Neural crest cell (in vitro differentiated cells): ENCODE data around the gene FBXO46. TPM values are rescaled to one million over a fixed set of nuclear protein-coding genes. Genes with fewer than 3 reads are reported as not detected.

Experiments
- DNase-seq: peaks from one replicate; pipeline ENCODE4 v3.0.0; 2021; ENCODE audit warnings: low read depth, mixed read lengths, low spot score
- H3K27ac Mint-ChIP-seq: one replicate; pipeline ENCODE4 v1.8.0; 2021; ENCODE audit warnings: mild to moderate bottlenecking, mixed read lengths; ENCODE audit not compliant: unreplicated experiment
- H3K27me3 Mint-ChIP-seq: 2 replicates; pipeline ENCODE4 v1.8.0; 2021; ENCODE audit warnings: low read depth, mild to moderate bottlenecking, mixed read lengths
- H3K36me3 Mint-ChIP-seq: 2 replicates; pipeline ENCODE4 v1.8.0; 2021; ENCODE audit warnings: low read depth, mild to moderate bottlenecking, mixed read lengths
- H3K4me1 Mint-ChIP-seq: 2 replicates; pipeline ENCODE4 v1.8.0; 2021; ENCODE audit warnings: mixed read lengths
- H3K4me3 Mint-ChIP-seq: one replicate; pipeline ENCODE4 v1.8.0; 2021; ENCODE audit warnings: mild to moderate bottlenecking, mixed read lengths
- H3K9me3 Mint-ChIP-seq: 2 replicates; pipeline ENCODE4 v1.8.0; 2021; ENCODE audit warnings: mixed read lengths
- CTCF ChIP-seq: fragments of 200-600 bp; sonication (generic); conservative IDR thresholded peaks from 2 replicates; pipeline ENCODE4 v1.5.0; 2021; ENCODE audit warnings: antibody characterized with exemption, mild to moderate bottlenecking
- total RNA-seq: library from RNA; stranded (reverse); gene quantifications from 2 replicates; pipeline ENCODE4 v1.2.1, GENCODE V29; 2021

The FBXO46 gene
- total RNA-seq, 1 donor from 2014 or later, result 27.2 TPM

GRCh38 chr19:45771311-45771933 is 40.7 kb upstream of the FBXO46 start:
- Mint-ChIP-seq H3K27ac (peak overlapping the region; percentile 96), H3K36me3 (peaks cover 10% of the 10 kb centered on the region), H3K4me3 (peak overlapping the region; percentile 83), H3K9me3 (no peaks in the 10 kb centered on the region), H3K4me1 (peaks cover 27% of the 10 kb centered on the region), H3K27me3 (peaks cover 26% of the 10 kb centered on the region)
- DNase-seq, result no peak
- TF ChIP-seq CTCF, result no peak

GRCh38 chr19:45770192-45771101 is 39.8 kb upstream of the FBXO46 start:
- DNase-seq, result peak; percentile 95
- no peaks in the 10 kb centered on the region for H3K9me3 Mint-ChIP-seq
- peaks cover 27% of the 10 kb centered on the region for H3K4me1 Mint-ChIP-seq
- peak; percentile 98 for TF ChIP-seq CTCF
- peak overlapping the region; percentile 98 for H3K4me3 Mint-ChIP-seq
- peaks cover 26% of the 10 kb centered on the region for H3K27me3 Mint-ChIP-seq
- H3K27ac Mint-ChIP-seq, result peak overlapping the region; percentile 97
- H3K36me3 Mint-ChIP-seq, result peaks cover 10% of the 10 kb centered on the region

- Mint-ChIP-seq H3K27me3 (peaks cover 29% of the 10 kb centered on the region), H3K4me1 (peaks cover 31% of the 10 kb centered on the region), H3K9me3 (no peaks in the 10 kb centered on the region), H3K36me3 (peaks cover 10% of the 10 kb centered on the region), H3K27ac (peak overlapping the region; percentile 96), H3K4me3 (peak overlapping the region; percentile 98)
- no peak for TF ChIP-seq CTCF
- no peak for DNase-seq
These were observed 39.1 kb upstream of the FBXO46 start for GRCh38 chr19:45769821-45770191.

GRCh38 chr19:45768984-45769782 is 38.5 kb upstream of the FBXO46 start, which contains the start of gene SIX5:
Gene SIX5 (minus strand): TSS chr19:45769252. CDS start chr19:45768844, 408 bp downstream.
- H3K27me3 Mint-ChIP-seq, result peaks cover 30% of the 10 kb centered on the region
- peak within 1 kb of the TSS; percentile 98 for H3K4me3 Mint-ChIP-seq
- H3K4me1 Mint-ChIP-seq, result peaks cover 35% of the 10 kb centered on the region
- peak; percentile 96 for DNase-seq
- peak within 1 kb of the TSS; percentile 100 for H3K27ac Mint-ChIP-seq
- no peak for TF ChIP-seq CTCF
- H3K36me3 Mint-ChIP-seq, result peaks cover 10% of the 10 kb centered on the region
- H3K9me3 Mint-ChIP-seq, result no peaks in the 10 kb centered on the region

GRCh38 chr19:45768655-45768983 is 37.9 kb upstream of the FBXO46 start:
- Mint-ChIP-seq H3K4me3 (peak overlapping the region; percentile 98), H3K9me3 (no peaks in the 10 kb centered on the region), H3K36me3 (peaks cover 10% of the 10 kb centered on the region), H3K27me3 (peaks cover 30% of the 10 kb centered on the region), H3K4me1 (peaks cover 35% of the 10 kb centered on the region), H3K27ac (peak overlapping the region; percentile 100)
- DNase-seq, result peak; percentile 43
- TF ChIP-seq CTCF, result no peak
